ENCODE data around the gene HSPB7. TPM values are rescaled to one million over a fixed set of nuclear protein-coding genes. Genes with fewer than 3 reads are reported as not detected.

The HSPB7 gene
- total RNA-seq, 4 donors from 2014 or later, result 2.4 to 4.2 (median 3.0) TPM

GRCh38 chr1:16018749-16019643 lies 1.2 kb upstream of the HSPB7 start:
- intact Hi-C loops (cut with DNase I; ENCODE audit: low total_unique reads), result no loop called here
- 73 to 81% methylated on average over 23 of the region's 23 CpGs for WGBS, 2 donors
- TF ChIP-seq POLR2A (IDR thresholded peaks at IDR 0.05) (no peak), CTCF (IDR thresholded peaks at IDR 0.05) (no peak)
- H3K4me3 ChIP-seq (ENCODE audit: low read depth, poor library complexity, severe bottlenecking), result no peak overlapping the region
- DNase-seq (ENCODE audit: low spot score in 2 of 2), result no peak

GRCh38 chr1:16018308-16018707 lies 465 bp upstream of the HSPB7 start:
- H3K4me3 ChIP-seq (ENCODE audit: low read depth, poor library complexity, severe bottlenecking), result no peak overlapping the region
- intact Hi-C loops (cut with DNase I; ENCODE audit: low total_unique reads), result no loop called here
- DNase-seq (ENCODE audit: low spot score in 2 of 2), result no peak
- 44 to 55% methylated on average over 4 of the region's 4 CpGs for WGBS, 2 donors
- no peak for TF ChIP-seq CTCF (IDR thresholded peaks at IDR 0.05)
- TF ChIP-seq POLR2A (IDR thresholded peaks at IDR 0.05), result no peak

GRCh38 chr1:16017076-16017460 lies 775 bp downstream of the HSPB7 start:
- 83 to 87% methylated on average over 8 to 10 of the region's 10 CpGs for WGBS, 2 donors
- no peak overlapping the region for H3K4me3 ChIP-seq (ENCODE audit: low read depth, poor library complexity, severe bottlenecking)

GRCh38 chr1:16015960-16016901 lies 1.6 kb downstream of the HSPB7 start:
- intact Hi-C loops (cut with DNase I; ENCODE audit: low total_unique reads), result no loop called here
- no peak for DNase-seq (ENCODE audit: low spot score in 2 of 2)
- TF ChIP-seq CTCF (IDR thresholded peaks at IDR 0.05) (no peak), POLR2A (IDR thresholded peaks at IDR 0.05) (no peak)
- 64 to 73% methylated on average over 22 to 23 of the region's 23 CpGs for WGBS, 2 donors
- no peak overlapping the region for H3K4me3 ChIP-seq (ENCODE audit: low read depth, poor library complexity, severe bottlenecking)

More at GRCh38 chr1:16017076-16017460, 775 bp downstream of the HSPB7 start:
- no peak for DNase-seq (ENCODE audit: low spot score in 2 of 2)
- intact Hi-C loops (cut with DNase I; ENCODE audit: low total_unique reads), result no loop called here
- no peak for TF ChIP-seq CTCF (IDR thresholded peaks at IDR 0.05)
- no peak for TF ChIP-seq POLR2A (IDR thresholded peaks at IDR 0.05)

- 92 to 95% methylated on average over 24 to 25 of the region's 25 CpGs for WGBS, 2 donors
- intact Hi-C loops (cut with DNase I; ENCODE audit: low total_unique reads), result no loop called here
- H3K4me3 ChIP-seq (ENCODE audit: low read depth, poor library complexity, severe bottlenecking), result no peak overlapping the region
- DNase-seq (ENCODE audit: low spot score in 2 of 2), result no peak
- TF ChIP-seq POLR2A (IDR thresholded peaks at IDR 0.05), result no peak
- TF ChIP-seq CTCF (IDR thresholded peaks at IDR 0.05), result no peak
Measured at GRCh38 chr1:16015491-16015890, 2.4 kb downstream of the HSPB7 start.
